K562 (cell line): ENCODE data around the gene GNG11. TPM values are rescaled to one million over a fixed set of nuclear protein-coding genes. Genes with fewer than 3 reads are reported as not detected.

Experiments used
- ATAC-seq: fragments of 200-7000 bp; cut with Tn5 transposase; 3 replicates; pipeline ENCODE4 v1.9.1; 2020; ENCODE audit warnings: moderate library complexity
- BruUV-seq: library from RNA; stranded (reverse); fragments of 400-500 nt; replicated peaks from 2 replicates; lab custom pipeline; 2021; lab: Mats Ljungman, UMichigan
- CTCF ChIA-PET: fragments of 300-600 bp; formaldehyde crosslinking; extraction: SDS; loops from one replicate; lab custom pipeline; 2021; ENCODE audit warnings: low intra/inter-chr PET ratio; lab: Yijun Ruan, JAX
- POLR2A ChIA-PET: fragments of 300-600, 350-650 bp; sonication (Branson Sonifier 250); formaldehyde crosslinking; extraction: SDS; loops from one replicate; lab custom pipeline; 2021; ENCODE audit warnings: antibody characterized with exemption, inconsistent platforms; lab: Yijun Ruan, JAX
- DNase-seq, 4 experiments: peaks; one replicate each; pipeline versions ENCODE4 v3.0.0 to v3.0.0-alpha.2; 2011 to 2018; ENCODE audit warnings: low spot score in 3 of 4, mixed read lengths in 3 of 4; ENCODE audit errors: extremely low read depth in 1 of 4
- FAIRE-seq: peaks from 2 replicates; lab custom pipeline; 2011; peaks lifted over from hg19 to GRCh38; lab: Jason Lieb, UNC
- H2AFZ ChIP-seq: 2 replicates; pipeline ENCODE4 v1.6.0; 2011; ENCODE audit warnings: low read depth, low read length, control low read depth, inconsistent platforms
- H3K27ac ChIP-seq: fragments of 200-600 bp; 3 replicates; pipeline ENCODE4 v1.8.0; 2011; ENCODE audit warnings: low read depth, mild to moderate bottlenecking, control low read depth, inconsistent platforms, low read length, moderate library complexity, mixed read lengths; ENCODE audit errors: extremely low read depth
- H3K27me3 ChIP-seq, 2 experiments: fragments of 300-600 bp in 1 of 2; 2 replicates in 1 of 2; 3 replicates in 1 of 2; pipeline versions ENCODE4 v1.6.0 to v1.8.0; 2011; ENCODE audit warnings: inconsistent platforms in 2 of 2, low read length in 2 of 2, mild to moderate bottlenecking in 1 of 2, mixed read lengths in 1 of 2, moderate library complexity in 1 of 2; ENCODE audit not compliant: control insufficient read depth in 2 of 2, insufficient read depth in 2 of 2
- H3K36me3 ChIP-seq: fragments of 300-600 bp; 3 replicates; pipeline ENCODE4 v1.8.0; 2011; ENCODE audit warnings: mild to moderate bottlenecking, low read length, inconsistent platforms; ENCODE audit not compliant: control insufficient read depth, insufficient read depth
- H3K4me1 ChIP-seq, 2 experiments: fragments of 200-600 bp in 1 of 2; replicated peaks in 1 of 2; 2 replicates in 1 of 2; 3 replicates in 1 of 2; pipeline versions ENCODE4 v1.5.1 to v1.8.0; 2011; ENCODE audit warnings: inconsistent platforms in 2 of 2, low read length in 2 of 2, mild to moderate bottlenecking in 1 of 2, mixed read lengths in 1 of 2, moderate library complexity in 1 of 2; ENCODE audit not compliant: control insufficient read depth in 2 of 2, insufficient read depth in 2 of 2
- H3K4me2 ChIP-seq: 2 replicates; pipeline ENCODE4 v1.6.1; 2011; ENCODE audit warnings: low read length, control low read depth, inconsistent platforms, mixed read lengths; ENCODE audit not compliant: insufficient read depth
- H3K4me3 ChIP-seq: fragments of 200-600 bp; sonication (generic), shearing (Covaris generic); 2 replicates; pipeline ENCODE4 v1.5.1; 2016; ENCODE audit warnings: control low read depth, inconsistent platforms
- H3K79me2 ChIP-seq: fragments of 200-600 bp; 3 replicates; pipeline ENCODE4 v1.8.0; 2011; ENCODE audit warnings: low read length, inconsistent platforms; ENCODE audit not compliant: control insufficient read depth, insufficient read depth
- H3K9ac ChIP-seq, 2 experiments: 2 replicates each; pipeline versions ENCODE4 v1.6.0 to v1.6.1; 2011; ENCODE audit warnings: low read depth in 2 of 2, low read length in 2 of 2, control low read depth in 1 of 2, inconsistent platforms in 1 of 2, mild to moderate bottlenecking in 1 of 2, mixed read lengths in 1 of 2; ENCODE audit not compliant: insufficient read depth in 1 of 2
- H3K9me1 ChIP-seq: one replicate; pipeline ENCODE4 v1.6.0; 2011; ENCODE audit warnings: inconsistent platforms, mild to moderate bottlenecking, low read length, moderate library complexity; ENCODE audit not compliant: control insufficient read depth, insufficient read depth
- H3K9me3 ChIP-seq: replicated peaks from 2 replicates; pipeline ENCODE4 v1.5.1; 2011; ENCODE audit warnings: low read depth, low read length, inconsistent platforms; ENCODE audit not compliant: control insufficient read depth, insufficient read depth
- H4K20me1 ChIP-seq: replicated peaks from 2 replicates; pipeline ENCODE4 v1.6.1; 2011; ENCODE audit warnings: low read length, inconsistent platforms, mixed read lengths; ENCODE audit not compliant: control insufficient read depth, insufficient read depth
- ARHGAP35 ChIP-seq: fragments of 450-650 bp; IDR thresholded peaks from 2 replicates; pipeline ENCODE4 v1.6.1; 2018; ENCODE audit not compliant: partially characterized antibody
- ETV6 ChIP-seq, 3 experiments: fragments of 150-350 bp in 1 of 3; sonication (generic) in 1 of 3; formaldehyde crosslinking in 1 of 3; IDR thresholded peaks; 2 replicates each; pipeline versions ENCODE4 v1.6.1 to v1.8.0; 2014 to 2022; ENCODE audit warnings: borderline replicate concordance in 2 of 3, low read depth in 2 of 3, antibody characterized with exemption in 1 of 3, low read length in 1 of 3, mild to moderate bottlenecking in 1 of 3, missing genetic modification reagents in 1 of 3
- MAFF ChIP-seq: IDR thresholded peaks from 2 replicates; pipeline ENCODE4 v1.6.1; 2012; ENCODE audit warnings: low read length, improper control_type of control experiment
- MEF2A ChIP-seq: IDR thresholded peaks from 2 replicates; pipeline ENCODE4 v1.6.1; 2011; ENCODE audit warnings: low read depth, mild to moderate bottlenecking, low read length, moderate library complexity; ENCODE audit not compliant: control insufficient read depth
- POLR2AphosphoS2 ChIP-seq: IDR thresholded peaks from 2 replicates; pipeline ENCODE4 v1.6.1; 2012; ENCODE audit warnings: low read length, improper control_type of control experiment
- RAD21 ChIP-seq, 2 experiments: fragments of 250-450 bp in 1 of 2; fragments of 450-650 bp in 1 of 2; sonication (Bioruptor Pico) in 1 of 2; formaldehyde crosslinking in 1 of 2; IDR thresholded peaks in 1 of 2; conservative IDR thresholded peaks in 1 of 2; 2 replicates each; pipeline versions ENCODE4 v1.4.0 to v1.8.0; 2020 to 2022; ENCODE audit warnings: mild to moderate bottlenecking in 2 of 2, moderate library complexity in 1 of 2
- RCOR1 ChIP-seq, 2 experiments: IDR thresholded peaks; 2 replicates each; pipeline ENCODE4 v1.6.1; 2012; ENCODE audit warnings: low read depth in 2 of 2, low read length in 2 of 2, borderline replicate concordance in 1 of 2, improper control_type of control experiment in 1 of 2
- SMARCB1 ChIP-seq: IDR thresholded peaks from 2 replicates; pipeline ENCODE4 v1.6.1; 2011; ENCODE audit warnings: improper control_type of control experiment, low read depth; ENCODE audit not compliant: insufficient read length
- TRIM28 ChIP-seq: fragments of 450-650 bp; IDR thresholded peaks from 2 replicates; pipeline ENCODE4 v1.6.1; 2017
- ZNF24 ChIP-seq: fragments of 450-650 bp; IDR thresholded peaks from 2 replicates; pipeline ENCODE4 v1.6.1; 2016
- ZNF77 ChIP-seq: fragments of 250-450 bp; sonication (Bioruptor Pico); IDR thresholded peaks from 2 replicates; pipeline ENCODE4 v1.5.0; 2020
- WGBS: fragments of 100-300 bp; shearing (Covaris generic); methylation state at CpG from one replicate; pipeline ENCODE4 v1.1.6; 2016; ENCODE audit warnings: low coverage, mixed read lengths; ENCODE audit not compliant: insufficient coverage; ENCODE audit errors: missing lambda C conversion rate; 5-methylcytosine and 5-hydroxymethylcytosine counted together
- in situ Hi-C: fragments of 300-500 bp; cut with MboI; formaldehyde crosslinking; loops from 4 replicates; pipeline ENCODE4 v1.15.0; 2018; ENCODE audit warnings: inconsistent platforms, mixed read lengths
- intact Hi-C: fragments of 100-400 bp; cut with micrococcal nuclease; formaldehyde crosslinking; loops from 2 replicates; pipeline ENCODE4 v1.14.2; 2022
- polyA plus RNA-seq, 8 experiments: library from polyadenylated mRNA; depleted of rRNA in 4 of 8; stranded (reverse) in 5 of 8; unstranded in 3 of 8; fragments of >200 nt; fragmentation: Nextera tagmentation in 2 of 8; fragmentation: Illumina TruSeq in 1 of 8; extraction: Ambion mirVana in 2 of 8; extraction: Trizol in 1 of 8; gene quantifications; 2 replicates each; pipeline versions ENCODE4 v1.2.1 to v1.2.3, GENCODE V29; 2011 to 2014; ENCODE audit warnings: inconsistent platforms in 1 of 8, missing spikeins in 1 of 8
- total RNA-seq, 7 experiments: library from RNA; depleted of rRNA in 6 of 7; stranded (reverse); fragments of >200 nt in 6 of 7; fragmentation: Illumina TruSeq in 2 of 7; extraction: Trizol in 2 of 7; gene quantifications; 2 replicates each; pipeline versions ENCODE4 v1.2.1 to v1.2.3, GENCODE V29; 2011 to 2021; ENCODE audit warnings: low replicate concordance in 1 of 7
- TF ChIP-seq, protein P1 (sequence below): fragments of 450-650 bp; IDR thresholded peaks from 2 replicates; pipeline ENCODE4 v1.6.1; 2016
- TF ChIP-seq, protein P2 (sequence below): fragments of 250-450 bp; sonication (Bioruptor Pico); IDR thresholded peaks from 2 replicates; pipeline ENCODE4 v1.8.0; 2022; ENCODE audit warnings: inconsistent platforms
- TF ChIP-seq, protein P3 (sequence below), 2 experiments: fragments of 200-800 bp in 1 of 2; sonication (Bioruptor generic) in 1 of 2; sonication (generic) in 1 of 2; formaldehyde crosslinking in 1 of 2; IDR thresholded peaks in 1 of 2; conservative IDR thresholded peaks in 1 of 2; 2 replicates each; pipeline versions ENCODE4 v1.5.0 to v1.6.1; 2016 to 2020; ENCODE audit warnings: missing compliant biosample characterization in 1 of 2, missing genetic modification characterization in 1 of 2, missing genetic modification reagents in 1 of 2
- TF ChIP-seq, protein P4 (sequence below): sonication (generic); formaldehyde crosslinking; IDR thresholded peaks from 2 replicates; pipeline ENCODE4 v1.8.0; 2022; ENCODE audit warnings: mild to moderate bottlenecking, missing genetic modification reagents

GNG11 gene
- total and polyA plus RNA-seq, 9 of the 15 experiments (the other 6 are each of a cell fraction or from before 2014, with no cell fraction given) = 0.06 TPM; not detected in 8

DNA sequence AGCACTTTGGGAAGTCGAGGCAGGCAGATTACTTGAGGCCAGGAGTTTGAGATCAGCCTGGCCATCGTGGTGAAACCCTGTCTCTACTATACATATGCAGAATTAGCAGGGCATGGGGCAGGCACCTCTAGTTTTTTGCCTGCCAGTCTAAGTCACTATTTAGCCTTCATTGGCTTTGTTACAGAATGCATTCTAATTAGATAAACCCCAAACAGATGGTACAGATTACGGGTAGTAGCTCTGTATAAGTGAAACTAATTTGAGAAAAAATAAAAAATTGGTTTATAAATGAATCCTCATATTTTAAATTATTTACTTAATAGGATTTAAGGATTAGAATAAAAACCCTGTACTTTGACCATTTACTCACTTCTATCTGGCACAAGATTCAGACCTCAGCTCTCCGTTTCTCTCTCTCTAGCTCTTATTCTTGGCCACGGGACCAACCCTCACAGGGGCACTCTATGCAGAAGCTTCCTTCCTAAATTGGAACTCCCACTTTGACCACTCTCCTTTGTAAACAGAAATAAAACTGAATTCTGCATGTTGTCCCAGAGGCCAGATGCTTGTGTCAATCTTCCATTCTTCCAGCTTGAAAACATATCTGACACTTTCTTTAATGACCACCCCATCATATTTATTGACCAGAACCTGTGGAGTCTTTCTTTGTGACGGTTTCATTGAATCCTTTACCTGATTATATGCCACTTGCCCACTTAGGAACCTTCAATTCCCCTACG, 55.8 kb downstream of the GNG11 start:
- ATAC-seq = no peak
- 0% methylated on average over 7 of the region's 7 CpGs for WGBS

More for the DNA sequence above, 55.8 kb downstream of the GNG11 start:
- ChIA-PET POLR2A (interaction anchor here (0.6 kb wide), 1 partner anchor 1173 kb away, joined by 3 read pairs; no protein-coding TSS in a partner anchor), CTCF (no interaction called here)
- DNase-seq = no peak
- Histone ChIP-seq H3K79me2 (no peaks in the 10 kb centered on the region), H3K4me1 (no peaks in the 10 kb centered on the region), H3K4me2 (no peak overlapping the region), H4K20me1 (no peaks in the 10 kb centered on the region), H3K9me1 (no peaks in the 10 kb centered on the region), H2AFZ (no peak overlapping the region), H3K9me3 (no peaks in the 10 kb centered on the region), H3K27me3 (no peaks in the 10 kb centered on the region), H3K27ac (no peak overlapping the region), H3K4me3 (no peak overlapping the region), H3K36me3 (no peaks in the 10 kb centered on the region), H3K9ac (no peak overlapping the region)
- TF ChIP-seq SMARCB1 (no peak), ETV6 (IDR thresholded peaks at IDR 0.05; ENCODE audit: borderline replicate concordance in 1 of 2, low read depth in 2 of 2, low read length in 1 of 2) (no peak), ETV6 (CRISPR knock-in tag; IDR thresholded peaks at IDR 0.05; ENCODE audit: borderline replicate concordance) (no peak), MEF2A (no peak), MAFF (no peak), POLR2AphosphoS2 (no peak), RAD21 (CRISPR knock-in tag; conservative IDR thresholded peaks at IDR 0.05 in 1 of 2, IDR thresholded peaks at IDR 0.05 in 1 of 2) (no peak), ZNF24 (no peak), RCOR1 (IDR thresholded peaks at IDR 0.05; ENCODE audit: borderline replicate concordance in 1 of 2, low read depth in 2 of 2, low read length in 2 of 2) (no peak), ARHGAP35 (no peak), ZNF77 (CRISPR knock-in tag) (no peak), TRIM28 (no peak)
- TF ChIP-seq, protein P1, sequence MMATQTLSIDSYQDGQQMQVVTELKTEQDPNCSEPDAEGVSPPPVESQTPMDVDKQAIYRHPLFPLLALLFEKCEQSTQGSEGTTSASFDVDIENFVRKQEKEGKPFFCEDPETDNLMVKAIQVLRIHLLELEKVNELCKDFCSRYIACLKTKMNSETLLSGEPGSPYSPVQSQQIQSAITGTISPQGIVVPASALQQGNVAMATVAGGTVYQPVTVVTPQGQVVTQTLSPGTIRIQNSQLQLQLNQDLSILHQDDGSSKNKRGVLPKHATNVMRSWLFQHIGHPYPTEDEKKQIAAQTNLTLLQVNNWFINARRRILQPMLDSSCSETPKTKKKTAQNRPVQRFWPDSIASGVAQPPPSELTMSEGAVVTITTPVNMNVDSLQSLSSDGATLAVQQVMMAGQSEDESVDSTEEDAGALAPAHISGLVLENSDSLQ = no peak
- TF ChIP-seq, protein P2, sequence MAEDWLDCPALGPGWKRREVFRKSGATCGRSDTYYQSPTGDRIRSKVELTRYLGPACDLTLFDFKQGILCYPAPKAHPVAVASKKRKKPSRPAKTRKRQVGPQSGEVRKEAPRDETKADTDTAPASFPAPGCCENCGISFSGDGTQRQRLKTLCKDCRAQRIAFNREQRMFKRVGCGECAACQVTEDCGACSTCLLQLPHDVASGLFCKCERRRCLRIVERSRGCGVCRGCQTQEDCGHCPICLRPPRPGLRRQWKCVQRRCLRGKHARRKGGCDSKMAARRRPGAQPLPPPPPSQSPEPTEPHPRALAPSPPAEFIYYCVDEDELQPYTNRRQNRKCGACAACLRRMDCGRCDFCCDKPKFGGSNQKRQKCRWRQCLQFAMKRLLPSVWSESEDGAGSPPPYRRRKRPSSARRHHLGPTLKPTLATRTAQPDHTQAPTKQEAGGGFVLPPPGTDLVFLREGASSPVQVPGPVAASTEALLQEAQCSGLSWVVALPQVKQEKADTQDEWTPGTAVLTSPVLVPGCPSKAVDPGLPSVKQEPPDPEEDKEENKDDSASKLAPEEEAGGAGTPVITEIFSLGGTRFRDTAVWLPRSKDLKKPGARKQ (CRISPR knock-in tag) = no peak
- TF ChIP-seq, protein P3, sequence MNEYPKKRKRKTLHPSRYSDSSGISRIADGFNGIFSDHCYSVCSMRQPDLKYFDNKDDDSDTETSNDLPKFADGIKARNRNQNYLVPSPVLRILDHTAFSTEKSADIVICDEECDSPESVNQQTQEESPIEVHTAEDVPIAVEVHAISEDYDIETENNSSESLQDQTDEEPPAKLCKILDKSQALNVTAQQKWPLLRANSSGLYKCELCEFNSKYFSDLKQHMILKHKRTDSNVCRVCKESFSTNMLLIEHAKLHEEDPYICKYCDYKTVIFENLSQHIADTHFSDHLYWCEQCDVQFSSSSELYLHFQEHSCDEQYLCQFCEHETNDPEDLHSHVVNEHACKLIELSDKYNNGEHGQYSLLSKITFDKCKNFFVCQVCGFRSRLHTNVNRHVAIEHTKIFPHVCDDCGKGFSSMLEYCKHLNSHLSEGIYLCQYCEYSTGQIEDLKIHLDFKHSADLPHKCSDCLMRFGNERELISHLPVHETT (CRISPR knock-in tag; conservative IDR thresholded peaks at IDR 0.05 in 1 of 2, IDR thresholded peaks at IDR 0.05 in 1 of 2) = no peak
- TF ChIP-seq, protein P4, sequence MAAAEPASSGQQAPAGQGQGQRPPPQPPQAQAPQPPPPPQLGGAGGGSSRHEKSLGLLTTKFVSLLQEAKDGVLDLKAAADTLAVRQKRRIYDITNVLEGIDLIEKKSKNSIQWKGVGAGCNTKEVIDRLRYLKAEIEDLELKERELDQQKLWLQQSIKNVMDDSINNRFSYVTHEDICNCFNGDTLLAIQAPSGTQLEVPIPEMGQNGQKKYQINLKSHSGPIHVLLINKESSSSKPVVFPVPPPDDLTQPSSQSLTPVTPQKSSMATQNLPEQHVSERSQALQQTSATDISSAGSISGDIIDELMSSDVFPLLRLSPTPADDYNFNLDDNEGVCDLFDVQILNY (CRISPR knock-in tag) = no peak
- no TSS peak for BruUV-seq
- in situ Hi-C loops (no loop called here), intact Hi-C loops (no loop called here)
- no peak for FAIRE-seq
